Measurements from ENCODE around the gene SLIT2. TPM values are rescaled to one million over a fixed set of nuclear protein-coding genes. Genes with fewer than 3 reads are reported as not detected.

SLIT2 gene
- total RNA-seq, 4 donors from 2014 or later, result 22.9 to 118 (median 59.0) TPM

- H3K27me3 ChIP-seq, result no peaks in the 10 kb centered on the region
- H3K27ac ChIP-seq, result no peak overlapping the region
- H3K4me1 ChIP-seq, result no peaks in the 10 kb centered on the region
- no peak overlapping the region for H3K4me3 ChIP-seq
- TF ChIP-seq POLR2A (IDR thresholded peaks at IDR 0.05) (no peak), CTCF (IDR thresholded peaks at IDR 0.05) (no peak)
- H3K9me3 ChIP-seq, result no peaks in the 10 kb centered on the region
- intact Hi-C loops (cut with DNase I; ENCODE audit: low total_unique reads), result no loop called here
- no peaks in the 10 kb centered on the region for H3K36me3 ChIP-seq
- DNase-seq, result no peak
Measured at GRCh38 chr4:20288846-20289512, 37.3 kb downstream of the SLIT2 start.

DNA sequence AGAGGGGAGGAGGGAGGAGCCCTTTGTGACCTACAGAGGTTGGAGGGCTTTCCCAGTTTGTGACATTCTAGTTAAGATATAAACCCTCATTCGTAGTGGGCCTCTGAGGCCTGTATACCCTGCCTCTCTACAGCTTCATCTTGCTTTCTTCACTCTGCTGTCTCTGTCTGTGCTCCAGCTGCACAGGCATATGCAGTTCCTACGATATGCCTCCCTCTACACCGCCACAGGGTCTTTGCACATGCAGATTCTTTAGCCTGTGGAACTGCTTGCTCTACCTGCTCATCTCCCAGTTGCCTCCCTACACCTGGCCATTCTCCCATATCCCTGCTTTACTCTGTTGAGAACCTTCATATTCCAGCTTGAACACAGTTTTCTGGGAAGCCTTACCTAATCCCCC lies 38.1 kb downstream of the SLIT2 start:
- H3K4me3 ChIP-seq, result no peak overlapping the region
- intact Hi-C loops (cut with DNase I; ENCODE audit: low total_unique reads), result no loop called here
- H3K27ac ChIP-seq, result no peak overlapping the region
- H3K9me3 ChIP-seq, result no peaks in the 10 kb centered on the region
- no peak for DNase-seq
- no peak for TF ChIP-seq POLR2A (IDR thresholded peaks at IDR 0.05)
- TF ChIP-seq CTCF (IDR thresholded peaks at IDR 0.05), result no peak
- H3K36me3 ChIP-seq, result no peaks in the 10 kb centered on the region
- H3K27me3 ChIP-seq, result no peaks in the 10 kb centered on the region
- no peaks in the 10 kb centered on the region for H3K4me1 ChIP-seq

DNA sequence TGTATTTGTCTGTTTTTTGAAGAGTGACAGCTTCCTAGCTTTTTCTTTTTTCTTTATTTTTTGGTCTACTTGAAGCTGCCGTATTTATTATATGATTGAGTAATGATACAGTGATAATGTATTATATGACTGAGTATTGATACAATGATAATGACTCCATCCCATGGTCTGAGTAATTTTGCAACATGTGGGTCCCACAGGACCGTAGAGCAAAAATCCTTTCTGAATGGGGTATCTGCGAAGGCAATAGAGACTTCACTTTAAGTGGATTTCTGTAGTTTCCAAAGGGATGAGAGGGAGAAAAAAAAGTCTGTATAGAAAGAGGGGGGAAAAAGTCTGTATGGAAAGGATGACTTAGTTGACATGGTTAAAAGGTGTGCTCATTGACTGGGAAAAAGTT lies 41.0 kb downstream of the SLIT2 start:
- Histone ChIP-seq H3K27me3 (no peaks in the 10 kb centered on the region), H3K9me3 (no peaks in the 10 kb centered on the region), H3K27ac (no peak overlapping the region), H3K36me3 (no peaks in the 10 kb centered on the region), H3K4me1 (no peaks in the 10 kb centered on the region), H3K4me3 (no peak overlapping the region)
- intact Hi-C loops (cut with DNase I; ENCODE audit: low total_unique reads), result no loop called here
- no peak for DNase-seq
- no peak for TF ChIP-seq CTCF (IDR thresholded peaks at IDR 0.05)
- no peak for TF ChIP-seq POLR2A (IDR thresholded peaks at IDR 0.05)

- TF ChIP-seq POLR2A (IDR thresholded peaks at IDR 0.05) (no peak), CTCF (IDR thresholded peaks at IDR 0.05) (no peak)
- intact Hi-C loops (cut with DNase I; ENCODE audit: low total_unique reads), result no loop called here
- no peak overlapping the region for H3K27ac ChIP-seq
- H3K4me1 ChIP-seq, result no peaks in the 10 kb centered on the region
- no peaks in the 10 kb centered on the region for H3K27me3 ChIP-seq
- H3K36me3 ChIP-seq, result no peaks in the 10 kb centered on the region
- no peak overlapping the region for H3K4me3 ChIP-seq
- H3K9me3 ChIP-seq, result no peaks in the 10 kb centered on the region
- DNase-seq, result no peak
Measured at GRCh38 chr4:20297261-20297660, 45.6 kb downstream of the SLIT2 start.

GRCh38 chr4:20297783-20298182 lies 46.1 kb downstream of the SLIT2 start:
- no peak for DNase-seq
- H3K27me3 ChIP-seq, result no peaks in the 10 kb centered on the region
- H3K9me3 ChIP-seq, result no peaks in the 10 kb centered on the region
- H3K4me1 ChIP-seq, result no peaks in the 10 kb centered on the region
- TF ChIP-seq CTCF (IDR thresholded peaks at IDR 0.05) (no peak), POLR2A (IDR thresholded peaks at IDR 0.05) (no peak)
- no peaks in the 10 kb centered on the region for H3K36me3 ChIP-seq
- H3K4me3 ChIP-seq, result no peak overlapping the region
- peak overlapping the region in 1 of 2 donors; percentile 13 for H3K27ac ChIP-seq
- intact Hi-C loops (cut with DNase I; ENCODE audit: low total_unique reads), result no loop called here
